Measurements from ENCODE around the gene CCNA2.

The CCNA2 gene

GRCh38 chr4:121773883-121774282, 49.8 kb downstream of the CCNA2 start:
- TF ChIP-seq, protein P1, sequence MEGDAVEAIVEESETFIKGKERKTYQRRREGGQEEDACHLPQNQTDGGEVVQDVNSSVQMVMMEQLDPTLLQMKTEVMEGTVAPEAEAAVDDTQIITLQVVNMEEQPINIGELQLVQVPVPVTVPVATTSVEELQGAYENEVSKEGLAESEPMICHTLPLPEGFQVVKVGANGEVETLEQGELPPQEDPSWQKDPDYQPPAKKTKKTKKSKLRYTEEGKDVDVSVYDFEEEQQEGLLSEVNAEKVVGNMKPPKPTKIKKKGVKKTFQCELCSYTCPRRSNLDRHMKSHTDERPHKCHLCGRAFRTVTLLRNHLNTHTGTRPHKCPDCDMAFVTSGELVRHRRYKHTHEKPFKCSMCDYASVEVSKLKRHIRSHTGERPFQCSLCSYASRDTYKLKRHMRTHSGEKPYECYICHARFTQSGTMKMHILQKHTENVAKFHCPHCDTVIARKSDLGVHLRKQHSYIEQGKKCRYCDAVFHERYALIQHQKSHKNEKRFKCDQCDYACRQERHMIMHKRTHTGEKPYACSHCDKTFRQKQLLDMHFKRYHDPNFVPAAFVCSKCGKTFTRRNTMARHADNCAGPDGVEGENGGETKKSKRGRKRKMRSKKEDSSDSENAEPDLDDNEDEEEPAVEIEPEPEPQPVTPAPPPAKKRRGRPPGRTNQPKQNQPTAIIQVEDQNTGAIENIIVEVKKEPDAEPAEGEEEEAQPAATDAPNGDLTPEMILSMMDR (conservative IDR thresholded peaks at IDR 0.05; ENCODE audit: control insufficient read depth, insufficient read depth, low read depth, low read length), result no peak
- no peak for DNase-seq (ENCODE audit: low read depth)

GRCh38 chr4:121771869-121772268, 51.8 kb downstream of the CCNA2 start:
- no peak overlapping the region for H3K4me3 ChIP-seq (ENCODE audit: control insufficient read depth, low read depth, low read length)
- TF ChIP-seq, protein P1 (conservative IDR thresholded peaks at IDR 0.05; ENCODE audit: control insufficient read depth, insufficient read depth, low read depth, low read length), result no peak
- DNase-seq (ENCODE audit: low read depth), result no peak

More at GRCh38 chr4:121773883-121774282, 49.8 kb downstream of the CCNA2 start:
- H3K4me3 ChIP-seq (ENCODE audit: control insufficient read depth, low read depth, low read length), result no peak overlapping the region

DNA sequence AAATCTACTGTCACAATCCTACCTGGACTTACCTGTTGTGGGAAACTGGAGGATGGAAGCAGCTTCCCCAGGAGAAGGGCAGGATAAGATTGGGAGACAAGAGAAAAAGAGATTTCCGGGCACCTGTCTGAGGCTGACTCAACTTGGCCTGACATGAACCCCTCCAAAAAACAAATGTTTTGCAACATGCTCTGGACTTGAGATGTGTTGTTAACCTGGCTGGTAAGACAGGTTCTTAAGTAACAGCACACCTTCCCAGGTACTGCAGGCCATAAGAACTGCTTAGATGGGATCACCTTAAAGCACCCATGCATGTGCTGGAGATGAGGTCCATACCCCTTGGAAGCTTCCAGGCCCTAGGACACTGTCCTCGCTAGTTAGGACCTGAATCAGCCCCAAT, 54.3 kb downstream of the CCNA2 start:
- TF ChIP-seq, protein P1 (conservative IDR thresholded peaks at IDR 0.05; ENCODE audit: control insufficient read depth, insufficient read depth, low read depth, low read length), result no peak
- H3K4me3 ChIP-seq (ENCODE audit: control insufficient read depth, low read depth, low read length), result no peak overlapping the region
- DNase-seq (ENCODE audit: low read depth), result no peak

DNA sequence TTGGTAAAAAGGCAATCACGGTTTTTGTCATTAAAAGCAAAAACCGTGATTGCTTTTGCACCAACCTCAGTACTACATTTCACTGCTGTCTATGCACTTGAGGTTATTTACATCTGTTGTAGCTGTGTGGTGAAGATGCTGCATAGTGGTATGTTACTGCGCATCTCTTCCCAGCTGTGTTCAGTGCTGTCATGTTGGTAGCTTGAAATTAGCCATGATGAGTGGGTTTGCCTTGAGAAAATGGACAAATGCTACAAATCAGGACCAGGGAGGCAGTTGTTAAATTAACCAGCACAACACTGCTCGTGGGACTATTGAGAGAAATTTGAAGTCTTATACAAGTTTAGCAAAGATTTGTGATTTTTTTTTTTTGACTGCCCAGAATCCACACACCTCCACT, 56.5 kb downstream of the CCNA2 start:
- TF ChIP-seq, protein P1 (conservative IDR thresholded peaks at IDR 0.05; ENCODE audit: control insufficient read depth, insufficient read depth, low read depth, low read length), result no peak

More for the DNA sequence above, 56.5 kb downstream of the CCNA2 start:
- no peak for DNase-seq (ENCODE audit: low read depth)
- no peak overlapping the region for H3K4me3 ChIP-seq (ENCODE audit: control insufficient read depth, low read depth, low read length)

Data from fibroblast of mammary gland (primary cell).